Posterior vena cava (tissue), 2 donors: ENCODE measurements around the gene SLC25A22. TPM values are rescaled to one million over a fixed set of nuclear protein-coding genes. Genes with fewer than 3 reads are reported as not detected.

Experiments used
- DNase-seq: peaks from one replicate; pipeline ENCODE4 v3.0.0-alpha.2; 2020; ENCODE audit warnings: low spot score
- intact Hi-C, 2 donors: fragments of 100-400 bp; cut with DNase I; formaldehyde crosslinking; loops; one replicate each; pipeline versions ENCODE4 v1.14.1 to v1.14.2; 2022 to 2023
- total RNA-seq, 2 donors: library from RNA; stranded (reverse); fragmentation: NEBNext Ultra II Directional; extraction: Animal tissue kit (Norgen Biotek cat#: 25700); gene quantifications; one replicate each; pipeline ENCODE4 v1.2.1, GENCODE V29; 2021
- donor health status: DM: yes; HTN: yes; CAD: no.
- donor health status: DM: yes; HTN: yes; CAD: no.

Gene SLC25A22
- total RNA-seq, 2 donors from 2014 or later = 10.6 to 11.2 TPM

- no peak for DNase-seq
- intact Hi-C loops = no loop called here
Observed at GRCh38 chr11:782264-783174, 15.6 kb downstream of the SLC25A22 start.

- no peak for DNase-seq
- intact Hi-C loops = no loop called here
Observed at GRCh38 chr11:779955-780532, 18.0 kb downstream of the SLC25A22 start.

DNA sequence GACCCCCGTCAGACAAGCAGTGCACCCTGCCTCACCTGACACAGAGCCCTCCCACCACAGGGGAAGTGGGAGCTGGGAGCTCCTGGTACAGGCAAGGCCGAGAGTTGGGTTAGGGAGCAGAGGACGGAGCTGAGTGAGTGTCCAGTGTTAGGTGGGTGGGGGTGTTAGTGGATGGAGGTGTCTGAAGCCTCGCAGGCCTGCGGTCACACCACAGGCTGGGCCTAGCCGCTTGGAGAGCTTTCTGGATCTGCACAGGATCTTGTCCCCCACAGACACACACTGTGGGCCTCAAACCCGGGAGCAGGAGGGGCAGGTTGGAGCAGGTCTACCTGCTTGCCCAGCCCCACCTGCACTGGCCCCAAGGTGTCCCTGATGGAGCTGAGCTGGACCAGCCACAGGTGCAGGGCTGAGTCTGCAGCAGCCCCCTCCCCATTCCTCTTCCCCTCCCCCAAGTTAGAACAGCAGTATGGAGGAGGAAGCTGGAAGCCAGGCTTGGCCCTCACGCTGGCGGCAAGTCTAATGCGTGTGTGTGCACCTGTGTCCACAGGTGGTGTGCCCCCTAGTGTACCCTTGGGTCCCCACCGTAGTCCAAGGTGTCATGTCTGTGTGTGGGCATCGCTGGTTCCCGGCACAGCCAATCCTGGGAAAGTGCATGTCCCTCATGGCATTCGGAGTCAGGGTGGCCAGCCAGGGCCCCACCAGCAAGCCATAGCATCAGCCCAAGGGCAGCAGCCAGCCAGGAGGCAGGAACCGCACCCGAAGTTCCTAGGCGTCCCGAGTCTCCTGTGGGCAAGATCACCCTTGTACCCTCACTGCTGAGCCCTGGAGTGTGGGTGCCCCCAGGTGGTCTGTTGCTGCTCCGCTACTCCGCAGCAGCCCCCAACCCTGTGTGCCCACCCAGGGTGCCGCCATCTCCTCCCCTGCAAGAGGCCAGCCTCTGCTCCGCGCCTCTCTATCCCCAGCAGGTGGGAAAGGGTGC is 18.8 kb downstream of the SLC25A22 start:
- intact Hi-C loops = no loop called here
- no peak for DNase-seq

GRCh38 chr11:777288-778255 is 20.5 kb downstream of the SLC25A22 start, which contains the start of gene GATD1:
Gene GATD1 (minus strand): TSS chr11:777487. CDS start chr11:777462, 25 bp downstream.
- intact Hi-C loops = no loop called here
- peak; percentile 98 for DNase-seq

DNA sequence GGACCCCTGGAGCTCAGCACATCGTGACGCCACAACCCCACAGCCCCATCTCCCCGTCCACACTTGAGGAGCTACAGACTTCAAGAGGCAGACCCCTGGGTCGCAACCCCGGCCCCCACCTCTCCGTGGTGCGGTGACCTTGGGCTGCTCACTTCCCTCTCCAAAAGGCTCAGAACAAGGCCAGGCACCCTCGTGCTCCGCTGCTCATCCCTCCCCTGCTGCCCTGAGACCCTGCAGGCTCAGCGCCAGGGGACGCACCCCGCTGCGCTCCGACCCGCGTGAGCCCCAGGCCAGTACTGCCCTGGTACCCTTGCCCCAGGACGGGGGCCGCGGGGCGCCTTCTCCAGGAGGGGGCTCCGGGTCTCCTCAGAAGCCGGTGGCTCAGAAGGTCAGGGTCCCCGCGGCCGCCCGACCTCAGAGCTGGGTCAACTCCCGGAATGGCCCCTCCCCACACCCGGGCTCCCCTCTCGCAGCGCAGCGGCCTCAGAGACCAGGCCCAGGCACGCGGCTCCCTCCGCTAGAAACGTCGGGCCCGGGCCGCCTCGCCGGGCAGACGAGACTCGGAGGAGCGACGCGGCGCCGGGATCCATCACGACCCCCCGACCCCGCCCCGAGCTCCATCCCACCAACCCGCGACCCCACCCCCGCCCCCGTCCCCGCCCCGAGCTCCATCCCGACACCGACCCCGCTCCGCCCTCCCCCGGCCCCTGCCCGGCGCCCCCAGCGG is 21.4 kb downstream of the SLC25A22 start:
- intact Hi-C loops = no loop called here
- DNase-seq = no peak

DNA sequence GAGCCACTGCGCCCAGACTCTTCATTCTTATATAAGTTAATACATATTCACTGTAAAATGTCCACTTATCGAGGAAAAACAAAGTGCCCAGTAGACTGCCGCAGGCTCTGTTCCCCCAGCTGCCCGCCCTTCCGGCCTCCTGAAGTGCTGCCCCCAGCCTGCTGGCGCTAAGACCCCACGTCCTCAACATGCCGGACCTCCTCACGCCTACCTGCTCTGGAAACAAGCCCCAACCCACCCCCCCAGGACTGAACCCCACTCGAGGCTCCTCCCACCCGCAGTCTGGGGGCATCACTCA is 21.9 kb downstream of the SLC25A22 start:
- DNase-seq = no peak
- intact Hi-C loops = no loop called here

DNA sequence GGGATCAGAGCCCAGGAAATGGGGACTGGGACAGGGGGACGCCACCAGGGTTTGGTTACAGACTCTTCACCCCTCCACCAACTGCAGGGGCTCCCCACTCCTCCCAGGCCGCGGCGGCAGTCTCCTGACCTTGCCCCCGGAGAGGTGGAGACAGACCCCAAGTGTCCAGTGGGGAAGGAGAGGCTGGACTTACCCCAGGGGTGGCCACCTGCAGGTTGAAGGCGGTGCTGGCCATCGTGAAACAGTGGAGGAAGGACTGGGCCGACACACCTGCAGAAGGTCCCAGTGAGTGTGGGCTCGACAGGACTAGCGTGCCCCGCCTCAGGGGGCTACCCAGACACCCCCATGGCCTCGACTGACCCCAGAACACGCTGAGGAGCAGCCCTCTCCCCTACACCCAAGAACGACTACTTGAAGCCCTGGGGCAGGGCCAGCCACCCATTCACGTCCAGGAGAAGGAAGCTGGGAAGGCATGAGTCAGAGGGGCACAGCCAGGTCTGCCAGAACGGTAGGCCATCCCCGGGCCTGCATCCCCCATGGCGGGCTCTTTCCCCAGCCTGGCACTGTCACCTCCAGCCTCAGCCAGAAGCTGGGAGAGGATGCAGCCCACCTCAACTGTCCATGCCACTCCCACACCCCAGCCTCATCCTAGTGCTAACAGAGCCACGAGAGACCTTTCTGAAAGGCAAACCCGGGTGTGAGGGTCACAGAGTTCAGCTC is 23.0 kb downstream of the SLC25A22 start:
- peak; percentile 76 for DNase-seq
- intact Hi-C loops = no loop called here

DNA sequence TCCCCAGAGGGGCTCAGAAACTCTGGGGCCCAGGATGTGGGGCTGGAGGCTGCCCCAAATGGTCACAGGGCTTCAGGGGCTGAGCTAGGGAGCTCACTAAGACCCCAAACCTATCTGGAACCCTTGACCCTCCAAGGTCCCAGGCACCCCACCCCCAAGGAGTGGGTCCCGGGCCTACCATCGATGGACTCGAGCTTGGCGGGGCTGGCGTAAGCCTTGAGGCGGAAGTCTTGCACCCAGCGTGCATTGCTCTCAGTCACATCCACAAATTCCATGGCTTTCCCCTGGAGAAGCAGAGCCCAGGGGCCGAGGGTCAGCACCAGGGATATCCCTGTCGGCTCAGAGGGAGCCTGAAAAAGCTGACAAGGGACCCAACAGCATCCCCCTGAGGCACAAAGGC is 24.3 kb downstream of the SLC25A22 start:
- intact Hi-C loops = no loop called here

DNA sequence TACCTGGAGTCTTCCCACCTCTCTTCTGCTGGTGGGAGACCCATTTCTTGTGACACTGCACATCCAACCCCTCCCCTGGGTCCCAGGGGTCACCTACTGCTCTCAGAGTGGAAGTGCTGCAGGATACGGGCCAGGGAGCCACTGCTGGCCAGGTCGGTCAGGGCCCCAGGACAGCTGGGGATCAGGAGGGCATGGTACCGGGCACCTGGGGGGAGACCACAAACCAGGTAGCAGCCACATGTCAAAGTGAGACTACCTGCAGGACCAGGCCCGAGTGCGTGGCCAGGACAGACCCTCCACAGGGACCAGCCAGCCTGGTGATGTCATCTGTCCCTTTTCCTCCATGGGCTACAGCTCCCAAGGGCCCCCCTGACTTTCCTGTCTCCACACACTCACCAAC is 24.7 kb downstream of the SLC25A22 start:
- DNase-seq = peak; percentile 65
- intact Hi-C loops = no loop called here

More for the DNA sequence above, 24.3 kb downstream of the SLC25A22 start:
- DNase-seq = peak; percentile 69

DNA sequence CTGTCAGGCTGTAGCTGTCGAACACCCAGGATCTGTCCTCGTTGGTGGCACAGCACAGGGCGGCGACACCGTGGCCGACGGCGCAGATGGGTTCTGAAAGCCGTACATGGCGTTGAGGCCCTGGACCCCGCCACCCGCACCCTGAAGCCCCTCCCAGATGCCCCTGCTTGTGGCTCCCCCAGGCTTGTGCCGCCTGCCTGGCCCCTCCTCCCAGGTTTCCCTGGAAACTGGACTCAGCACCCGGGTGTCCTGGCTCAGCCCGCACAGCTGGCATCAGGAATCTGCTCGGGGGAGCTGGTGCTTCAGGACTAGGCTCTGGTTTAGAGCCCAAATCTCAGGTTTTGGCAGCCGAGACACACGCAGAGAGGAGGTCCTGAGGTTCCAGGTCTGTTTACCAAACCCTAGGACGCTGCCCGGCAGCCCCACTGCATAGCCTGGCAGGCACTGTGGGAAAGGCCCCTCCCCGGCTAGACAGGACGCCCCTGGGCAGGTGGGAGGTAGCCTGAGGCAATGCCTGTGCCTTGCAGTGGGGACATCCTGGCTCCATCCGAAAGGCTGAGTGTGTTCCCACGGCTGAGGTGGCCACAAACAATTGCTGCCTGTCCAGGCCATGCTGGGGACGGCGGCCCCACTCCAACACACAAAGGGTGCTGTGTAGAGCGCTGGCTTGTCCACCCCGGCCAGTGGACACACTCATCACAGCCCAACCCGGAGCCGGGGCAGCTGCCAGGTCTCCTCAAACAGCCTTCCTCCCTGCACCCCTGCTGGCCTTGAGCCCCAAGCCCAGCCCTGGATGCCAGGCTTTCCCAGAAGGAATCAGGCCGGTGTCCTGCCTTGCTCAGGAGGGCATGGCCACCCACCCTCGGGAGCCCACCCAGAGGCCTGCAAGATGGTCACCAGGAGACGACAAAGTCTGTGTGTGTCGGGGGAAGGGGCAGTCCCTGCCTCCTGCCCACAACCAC is 25.4 kb downstream of the SLC25A22 start:
- intact Hi-C loops = no loop called here
- DNase-seq = peak; percentile 74

GRCh38 chr11:771617-772204 is 26.4 kb downstream of the SLC25A22 start:
- intact Hi-C loops = no loop called here
- DNase-seq = peak; percentile 66

- peak; percentile 73 for DNase-seq
- intact Hi-C loops = no loop called here
Observed at GRCh38 chr11:770642-771616, 27.2 kb downstream of the SLC25A22 start.

DNA sequence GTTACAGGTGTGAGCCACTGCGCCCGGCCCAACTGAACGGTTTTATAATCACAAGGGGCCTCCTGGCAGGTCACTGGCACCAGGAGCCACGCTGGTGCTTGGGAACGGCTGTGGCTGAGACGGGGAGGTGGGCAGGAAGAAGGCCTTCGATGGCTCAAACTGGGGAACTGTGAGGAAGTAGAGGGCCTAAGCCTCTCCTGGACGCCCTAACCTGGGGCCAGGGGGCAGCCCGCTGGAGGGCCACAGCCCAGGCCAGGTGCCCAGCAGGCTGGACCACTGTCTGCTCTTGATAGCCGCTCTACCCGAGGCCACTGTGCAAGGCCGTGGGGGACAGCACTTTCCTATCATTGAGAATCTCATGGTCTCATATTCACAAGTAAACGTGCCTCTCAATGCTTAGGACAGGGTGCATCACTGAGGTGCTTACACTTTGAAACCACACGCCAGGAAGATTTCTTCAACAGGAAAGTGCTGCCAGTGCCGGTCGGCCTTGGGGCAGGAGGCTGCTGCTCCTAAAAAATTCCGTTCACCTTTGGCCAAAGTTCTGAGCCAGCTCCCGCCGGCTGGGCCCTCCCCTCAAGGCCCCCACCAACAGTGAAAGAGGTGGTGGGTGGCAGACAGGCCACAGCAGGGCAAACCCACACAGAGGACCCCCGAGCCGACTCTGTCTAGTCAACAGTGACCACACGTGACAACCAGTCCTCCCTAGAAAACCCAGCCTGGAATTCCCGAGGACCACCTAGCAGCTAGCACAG is 28.0 kb downstream of the SLC25A22 start:
- peak; percentile 66 for DNase-seq
- intact Hi-C loops = no loop called here

DNA sequence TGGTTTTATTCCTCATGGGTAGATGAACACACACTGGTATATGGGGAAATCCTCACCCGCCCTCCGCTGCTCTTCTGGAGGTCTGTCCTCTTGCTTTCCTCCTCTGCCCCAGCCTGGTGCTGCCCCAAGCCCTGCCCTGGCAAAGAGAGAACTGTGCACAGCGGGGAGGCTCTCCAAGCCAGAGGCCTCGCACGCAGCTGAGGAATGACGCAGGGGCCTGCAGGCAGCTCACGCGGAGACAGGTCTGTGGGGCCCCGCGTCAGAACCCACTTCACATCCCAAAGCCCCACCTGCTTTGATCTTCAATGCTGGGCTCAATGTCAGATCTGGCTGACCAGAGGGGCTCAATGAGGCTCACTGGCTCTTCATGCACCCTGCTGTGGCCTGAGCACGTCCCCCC is 30.8 kb downstream of the SLC25A22 start:
- no peak for DNase-seq
- intact Hi-C loops = no loop called here
